NCI-H2081 treated with DMSO at 0.1 percent for 48 hours (cell line): ENCODE results near the gene RPS3.

Experiments
- DNase-seq: peaks from one replicate; lab custom pipeline; 2025; lab: John Stamatoyannopoulos, UW

Gene RPS3

DNA sequence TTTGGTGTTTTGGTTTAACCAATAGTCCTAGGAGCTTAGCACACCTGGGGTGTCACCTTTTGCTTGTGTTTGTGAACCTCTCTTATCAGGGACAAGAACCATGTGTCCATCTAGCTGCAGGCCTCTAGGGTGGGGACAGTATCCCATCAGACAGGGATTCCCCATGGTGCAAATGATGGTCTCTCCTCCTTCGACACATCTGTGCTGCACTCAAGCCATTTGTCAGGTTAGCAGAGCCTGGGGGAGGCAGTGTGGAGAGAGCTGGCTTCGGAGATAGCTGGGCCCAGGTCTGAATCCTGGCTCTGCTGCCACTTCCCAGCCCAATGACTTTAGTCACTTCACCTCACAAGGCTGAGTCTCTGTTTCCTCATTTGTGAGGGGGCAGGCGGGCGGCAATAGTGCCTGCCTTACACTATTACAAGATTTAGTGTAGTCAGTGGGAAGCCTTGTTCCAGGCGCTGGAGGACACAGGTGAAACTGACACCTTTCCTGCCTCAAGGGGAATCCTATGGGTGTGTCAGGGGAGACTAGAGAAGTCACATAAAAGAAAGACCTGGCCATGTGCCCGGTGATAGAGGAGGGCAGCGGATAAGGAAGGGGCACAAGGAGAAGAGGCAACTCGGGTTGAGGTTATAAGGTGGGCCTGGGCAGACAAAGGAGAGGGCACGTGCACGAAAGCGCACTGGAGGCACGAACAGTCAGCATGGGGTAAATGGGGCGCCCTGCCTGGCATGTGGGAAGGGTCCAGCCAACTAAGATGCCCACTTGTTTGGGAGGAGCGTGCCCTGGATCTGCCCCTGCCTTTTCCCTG is 21.1 kb downstream of the RPS3 start:
- DNase-seq, result no peak

- no peak for DNase-seq
Measured at GRCh38 chr11:75421035-75421602, 21.8 kb downstream of the RPS3 start.

DNA sequence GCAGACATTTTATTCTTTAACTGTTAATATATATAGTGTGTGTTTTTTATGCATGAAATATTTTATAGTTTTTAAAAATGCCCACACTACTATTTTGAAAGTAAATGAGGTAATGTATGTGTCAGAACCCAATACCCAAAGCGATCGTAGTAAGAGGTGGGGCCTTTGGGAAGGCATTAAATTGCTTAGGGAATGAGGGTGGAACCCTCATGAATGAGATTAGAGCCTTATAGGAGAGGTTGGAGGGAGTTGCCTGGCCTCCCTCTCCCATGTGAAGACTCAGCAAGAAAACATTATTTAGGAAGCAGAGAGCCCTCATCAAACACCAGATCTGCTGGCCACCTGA is 22.6 kb downstream of the RPS3 start:
- no peak for DNase-seq

DNA sequence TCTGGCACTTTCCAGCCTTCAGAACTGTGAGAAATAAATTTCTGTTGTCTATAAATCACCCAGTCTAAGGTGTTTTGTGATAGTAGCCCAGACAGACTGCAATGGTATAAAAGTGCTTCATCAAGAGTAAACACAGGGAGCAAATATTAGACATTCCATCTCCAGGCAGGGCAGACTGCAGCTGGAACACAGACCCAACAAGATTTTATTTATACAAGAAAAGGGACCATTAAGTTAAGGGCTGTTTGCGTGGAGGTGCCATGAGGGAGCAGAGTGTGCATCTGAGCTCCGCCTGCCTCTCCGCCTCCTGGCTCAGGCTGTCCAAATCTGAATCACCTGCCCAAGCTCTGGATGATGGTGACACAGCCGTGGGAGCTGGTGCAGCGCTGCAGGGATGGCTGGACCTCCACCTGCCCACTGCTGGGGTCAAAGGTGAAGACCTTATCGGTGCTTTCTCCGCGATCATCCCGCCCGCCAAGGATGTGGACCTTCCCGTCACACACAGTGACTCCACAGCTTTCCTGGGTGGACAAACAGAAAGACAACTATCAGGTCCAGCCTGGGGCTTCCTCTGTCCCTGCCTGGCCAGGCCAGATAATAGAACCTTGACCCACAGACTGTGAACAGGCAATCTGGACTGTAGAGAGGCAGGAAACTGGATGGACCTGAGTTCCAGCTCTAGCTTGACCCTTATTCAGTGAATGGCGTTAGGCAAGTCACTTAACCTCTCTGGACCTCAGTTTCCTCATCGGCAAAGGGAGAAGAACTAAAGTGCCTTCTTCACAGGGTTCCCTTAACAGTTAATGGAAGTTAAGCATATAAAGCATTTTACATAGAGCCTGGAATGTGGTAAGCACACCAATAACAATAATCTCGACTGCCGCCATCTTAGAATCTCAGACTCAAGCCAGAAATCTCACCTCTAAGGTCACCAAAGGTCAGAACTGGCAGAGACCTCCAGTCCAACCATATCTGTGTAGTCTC is 23.2 kb downstream of the RPS3 start:
- DNase-seq, result no peak

GRCh38 chr11:75423721-75424120 is 24.4 kb downstream of the RPS3 start:
- no peak for DNase-seq

DNA sequence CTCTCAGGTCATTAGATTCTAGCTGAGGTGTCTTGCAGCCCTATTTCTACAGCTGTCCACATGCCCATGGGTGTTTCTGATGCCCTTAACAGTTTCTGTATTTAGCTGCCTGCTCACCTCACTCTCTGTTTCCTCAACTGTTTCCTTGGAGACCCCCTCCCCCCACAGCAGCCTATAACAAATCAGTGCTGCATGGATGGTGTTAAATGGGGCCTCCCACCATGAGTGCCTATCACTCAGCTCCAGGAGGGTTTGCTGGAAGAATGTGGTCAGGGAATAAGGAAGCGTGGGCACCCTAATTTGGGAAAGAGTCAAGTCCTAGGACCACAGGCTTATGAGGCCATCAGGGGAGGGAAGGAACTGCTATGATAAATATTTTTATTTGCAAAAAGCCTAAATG is 25.1 kb downstream of the RPS3 start:
- no peak for DNase-seq

DNA sequence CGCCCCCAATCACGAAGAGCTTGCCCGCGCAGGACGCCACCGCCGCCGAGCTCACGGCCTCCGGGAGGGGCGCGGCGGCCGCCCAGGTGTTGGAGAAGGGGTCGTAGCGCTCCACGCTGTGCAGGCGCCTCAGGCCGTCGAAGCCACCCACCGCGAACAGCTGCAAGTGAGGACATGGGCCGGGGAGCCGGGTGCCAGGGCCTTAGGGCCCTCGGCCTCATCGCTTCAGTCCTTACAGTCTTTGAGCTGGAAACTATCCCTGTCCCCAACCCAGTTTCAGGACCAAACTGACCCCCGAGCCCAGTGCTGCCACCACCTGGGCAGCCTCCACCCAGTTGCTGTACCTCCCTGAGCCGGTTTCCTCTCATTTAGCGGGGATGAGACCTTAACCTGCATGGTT is 26.1 kb downstream of the RPS3 start:
- no peak for DNase-seq

DNA sequence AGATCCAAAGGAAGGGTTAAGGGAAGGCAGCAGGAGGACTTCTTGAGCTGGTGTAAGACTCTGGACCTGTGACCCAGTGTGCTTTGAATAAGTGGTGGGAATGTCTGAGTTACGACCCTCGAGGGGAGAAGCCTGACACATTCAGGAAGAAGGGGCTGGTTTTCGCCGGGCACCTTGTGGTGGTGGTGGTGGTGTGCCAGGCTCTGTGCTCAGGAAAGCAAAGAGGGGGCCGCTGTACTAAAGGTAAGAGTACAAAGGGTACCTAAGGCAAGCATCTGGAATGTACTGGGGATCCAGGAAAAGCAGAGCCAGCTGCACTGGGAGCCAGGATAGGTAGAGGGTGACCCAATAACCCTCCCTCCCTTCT is 27.4 kb downstream of the RPS3 start:
- no peak for DNase-seq

GRCh38 chr11:75427181-75427580 is 27.9 kb downstream of the RPS3 start:
- DNase-seq, result no peak

DNA sequence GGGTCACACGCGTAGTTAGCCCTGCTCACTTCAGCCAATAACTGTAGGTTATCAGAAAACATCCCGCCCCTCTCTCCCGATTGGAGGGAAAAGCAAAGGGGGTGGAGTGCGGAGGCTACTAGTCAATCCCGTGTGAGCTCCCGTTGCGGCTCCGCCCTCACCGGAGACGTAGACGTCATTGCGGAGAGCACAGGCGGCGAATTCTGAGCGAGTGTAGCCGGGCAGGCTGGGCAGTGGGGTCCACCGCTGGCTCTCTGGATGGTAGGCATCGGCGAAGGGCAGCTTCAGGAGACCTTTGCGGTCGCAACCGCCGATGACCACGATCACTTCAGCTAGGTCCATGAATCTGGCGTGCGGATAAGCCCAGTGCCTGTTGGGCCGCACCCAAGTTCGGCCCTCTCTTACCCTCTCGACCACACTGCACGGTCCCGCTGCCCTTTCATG is 29.0 kb downstream of the RPS3 start:
- no peak for DNase-seq

- DNase-seq, result no peak
Measured at GRCh38 chr11:75428989-75429640, 29.8 kb downstream of the RPS3 start.

DNA sequence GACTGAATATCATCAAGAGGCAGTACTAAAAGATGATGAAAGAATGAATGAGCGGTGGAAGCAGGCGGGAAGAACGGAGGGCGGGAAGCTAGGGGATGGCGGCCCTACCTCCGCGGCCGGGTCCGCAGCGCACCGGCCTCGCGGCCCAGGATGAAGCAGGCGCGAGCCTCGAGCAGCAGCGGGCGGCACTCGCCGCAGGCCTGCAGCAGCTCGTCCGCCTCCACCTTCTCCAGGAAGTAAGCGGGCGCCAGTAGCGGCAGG is 30.3 kb downstream of the RPS3 start:
- DNase-seq, result no peak

- no peak for DNase-seq
Measured at GRCh38 chr11:75429902-75430713, 30.8 kb downstream of the RPS3 start.

DNA sequence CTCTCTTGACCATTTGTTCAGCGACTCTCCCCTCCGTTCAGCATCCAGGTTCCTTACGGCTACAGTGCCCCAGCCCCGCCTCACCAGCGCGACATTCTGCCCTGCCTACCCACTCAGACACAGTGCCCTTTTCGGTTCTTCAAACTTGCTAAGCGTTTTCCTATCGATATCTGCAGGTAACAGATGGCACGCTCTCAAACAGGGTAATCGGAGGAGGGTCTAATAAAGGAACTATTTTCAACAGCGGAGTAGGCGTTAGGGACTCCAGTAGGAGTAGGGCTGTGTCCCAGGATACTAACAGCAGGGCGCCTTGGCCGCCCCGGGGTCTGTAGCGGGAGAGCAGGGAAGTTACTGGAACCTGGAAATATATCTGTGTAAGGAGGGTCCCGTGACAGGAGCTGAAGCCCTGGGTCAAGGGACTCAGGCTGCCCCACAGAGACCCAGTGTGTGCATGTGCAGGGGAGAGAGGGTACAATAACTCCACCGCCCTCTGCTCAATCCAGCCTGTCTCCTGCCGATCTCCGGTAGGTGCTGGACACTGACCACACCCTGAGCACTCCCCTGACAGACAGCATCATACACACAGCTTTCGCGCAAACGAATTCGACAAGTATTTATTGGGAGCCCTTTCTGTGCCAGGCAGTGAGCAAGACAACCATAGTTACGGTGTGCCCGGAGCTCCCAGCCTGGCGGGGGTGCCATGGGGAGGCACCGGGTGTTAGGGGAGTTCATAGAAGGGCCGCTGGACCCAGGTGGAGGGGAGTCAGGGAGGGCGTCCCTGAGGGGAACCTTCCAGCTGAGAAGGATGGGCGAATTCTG is 31.6 kb downstream of the RPS3 start:
- DNase-seq, result no peak

DNA sequence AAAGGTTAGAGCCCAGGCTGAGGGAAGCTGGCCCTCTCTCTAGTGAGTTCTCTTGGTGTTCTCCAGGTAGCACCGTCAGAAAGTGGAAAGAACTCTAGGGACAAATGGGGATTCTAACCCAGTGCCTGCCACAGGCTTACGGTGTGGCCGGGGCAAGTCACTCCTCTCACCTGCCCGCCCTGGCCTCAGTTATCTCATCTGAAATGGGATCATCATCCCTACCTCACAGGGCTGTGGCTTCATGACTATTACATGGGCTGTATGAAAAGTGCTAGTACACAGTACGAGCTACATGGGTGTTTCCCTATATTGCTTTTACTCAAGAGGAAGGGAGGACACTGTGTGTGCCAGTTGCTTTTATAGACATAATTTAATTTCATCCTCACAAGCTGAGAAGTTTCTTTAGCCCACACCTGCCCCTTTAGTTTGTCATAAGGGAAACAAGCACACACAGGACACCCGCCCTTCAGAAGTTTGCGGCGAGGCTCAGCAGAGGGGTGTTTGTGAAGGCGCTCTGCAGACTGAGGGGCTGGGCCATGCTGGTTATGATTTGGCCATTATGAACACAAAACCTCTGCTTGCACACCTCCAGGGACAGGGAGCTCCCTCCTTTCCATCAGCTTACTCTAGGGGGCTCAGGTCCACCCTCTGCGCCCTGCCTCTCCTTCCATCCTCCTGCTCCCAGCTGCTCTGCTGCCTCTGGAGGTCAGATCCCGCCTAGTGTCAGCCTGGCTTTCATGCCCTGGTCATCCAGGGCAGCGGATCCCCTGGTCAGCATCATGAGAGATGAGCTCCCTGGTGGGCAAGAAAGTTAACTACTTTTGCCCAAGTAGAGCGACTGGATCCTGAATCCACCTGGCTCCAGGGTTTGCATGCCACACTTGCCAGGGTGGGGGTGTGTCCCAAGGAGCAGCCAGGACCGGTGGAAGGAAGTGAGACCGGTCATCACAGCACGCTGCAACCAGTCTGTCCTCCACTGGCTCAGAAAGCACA is 32.5 kb downstream of the RPS3 start:
- DNase-seq, result no peak

GRCh38 chr11:75432911-75433321 is 33.6 kb downstream of the RPS3 start, which contains the start of gene KLHL35:
Gene KLHL35, minus strand, starts transcription at chr11:75433203. Its CDS starts 2,574 bp downstream, at chr11:75430629.
- DNase-seq, result no peak

GRCh38 chr11:75433443-75433842 is 34.1 kb downstream of the RPS3 start:
- no peak for DNase-seq

- DNase-seq, result no peak
Measured at GRCh38 chr11:75434051-75434450, 34.7 kb downstream of the RPS3 start.

GRCh38 chr11:75434886-75435570 is 35.7 kb downstream of the RPS3 start:
- no peak for DNase-seq
